ENCODE results near the gene SCART1.
"Not testable (repeated sequence)": the region's sequence is repeated elsewhere in the genome, so short reads cannot be mapped to it uniquely, and the experiment has no call there.

Gene SCART1

GRCh38 chr10:133412381-133412711 is 41.4 kb upstream of the SCART1 start:
- Histone ChIP-seq H3K4me3 (ENCODE audit: low read depth, low read length) (no peak overlapping the region), H3K27ac (no peak overlapping the region), H3K9me3 (ENCODE audit: control insufficient read depth, low read length) (no peaks in the 10 kb centered on the region), H2AFZ (no peak overlapping the region), H3K27me3 (ENCODE audit: control insufficient read depth, insufficient read depth, low read length) (no peaks in the 10 kb centered on the region), H3K36me3 (ENCODE audit: control insufficient read depth, insufficient read depth, low read length) (no peaks in the 10 kb centered on the region), H3K9ac (no peak overlapping the region), H3K79me2 (peaks cover 23% of the 10 kb centered on the region), H3K4me2 (ENCODE audit: low read length) (no peak overlapping the region), H3K4me1 (no peaks in the 10 kb centered on the region)
- TF ChIP-seq CTCF (IDR thresholded peaks at IDR 0.05): no peak

GRCh38 chr10:133414401-133414800 is 39.3 kb upstream of the SCART1 start:
- not testable (repeated sequence) for H2AFZ ChIP-seq; H3K4me3 ChIP-seq (ENCODE audit: low read depth, low read length); H3K27ac ChIP-seq; H3K4me1 ChIP-seq; H3K4me2 ChIP-seq (ENCODE audit: low read length); H3K36me3 ChIP-seq (ENCODE audit: control insufficient read depth, insufficient read depth, low read length); H3K27me3 ChIP-seq (ENCODE audit: control insufficient read depth, insufficient read depth, low read length); H3K9me3 ChIP-seq (ENCODE audit: control insufficient read depth, low read length); H3K9ac ChIP-seq
- peaks cover 21% of the 10 kb centered on the region for H3K79me2 ChIP-seq

- H3K4me1 ChIP-seq: no peaks in the 10 kb centered on the region
- H2AFZ ChIP-seq: no peak overlapping the region
- H3K9ac ChIP-seq: no peak overlapping the region
- H3K27me3 ChIP-seq (ENCODE audit: control insufficient read depth, insufficient read depth, low read length): peaks cover 2% of the 10 kb centered on the region
- no peak overlapping the region for H3K4me2 ChIP-seq (ENCODE audit: low read length)
- H3K9me3 ChIP-seq (ENCODE audit: control insufficient read depth, low read length): no peaks in the 10 kb centered on the region
- H3K27ac ChIP-seq: no peak overlapping the region
- no peak overlapping the region for H3K4me3 ChIP-seq (ENCODE audit: low read depth, low read length)
- H3K36me3 ChIP-seq (ENCODE audit: control insufficient read depth, insufficient read depth, low read length): no peaks in the 10 kb centered on the region
- peaks cover 20% of the 10 kb centered on the region for H3K79me2 ChIP-seq
- TF ChIP-seq CTCF (IDR thresholded peaks at IDR 0.05): no peak
These were observed 38.0 kb upstream of the SCART1 start for GRCh38 chr10:133415752-133416151.

- Histone ChIP-seq H3K79me2 (peaks cover 11% of the 10 kb centered on the region), H3K9ac (no peak overlapping the region), H3K4me2 (ENCODE audit: low read length) (no peak overlapping the region), H2AFZ (no peak overlapping the region), H3K4me1 (no peaks in the 10 kb centered on the region), H3K36me3 (ENCODE audit: control insufficient read depth, insufficient read depth, low read length) (no peaks in the 10 kb centered on the region), H3K4me3 (ENCODE audit: low read depth, low read length) (no peak overlapping the region), H3K9me3 (ENCODE audit: control insufficient read depth, low read length) (no peaks in the 10 kb centered on the region), H3K27me3 (ENCODE audit: control insufficient read depth, insufficient read depth, low read length) (peaks cover 3% of the 10 kb centered on the region), H3K27ac (no peak overlapping the region)
- no peak for TF ChIP-seq CTCF (IDR thresholded peaks at IDR 0.05)
These were observed 35.3 kb upstream of the SCART1 start for GRCh38 chr10:133418289-133418993.

GRCh38 chr10:133419211-133419950 is 34.4 kb upstream of the SCART1 start:
- Histone ChIP-seq H3K27ac (no peak overlapping the region), H3K27me3 (ENCODE audit: control insufficient read depth, insufficient read depth, low read length) (peaks cover 3% of the 10 kb centered on the region), H2AFZ (no peak overlapping the region), H3K4me2 (ENCODE audit: low read length) (no peak overlapping the region), H3K36me3 (ENCODE audit: control insufficient read depth, insufficient read depth, low read length) (no peaks in the 10 kb centered on the region), H3K4me3 (ENCODE audit: low read depth, low read length) (no peak overlapping the region), H3K79me2 (peaks cover 10% of the 10 kb centered on the region), H3K4me1 (no peaks in the 10 kb centered on the region), H3K9ac (no peak overlapping the region), H3K9me3 (ENCODE audit: control insufficient read depth, low read length) (no peaks in the 10 kb centered on the region)
- TF ChIP-seq CTCF (IDR thresholded peaks at IDR 0.05): no peak
